ENCODE results near the gene FCSK. TPM values are rescaled to one million over a fixed set of nuclear protein-coding genes. Genes with fewer than 3 reads are reported as not detected.
"Not testable (repeated sequence)": the region's sequence is repeated elsewhere in the genome, so short reads cannot be mapped to it uniquely, and the experiment has no call there.

Gene FCSK
- polyA plus RNA-seq, 1 donor = 17.8 TPM

DNA sequence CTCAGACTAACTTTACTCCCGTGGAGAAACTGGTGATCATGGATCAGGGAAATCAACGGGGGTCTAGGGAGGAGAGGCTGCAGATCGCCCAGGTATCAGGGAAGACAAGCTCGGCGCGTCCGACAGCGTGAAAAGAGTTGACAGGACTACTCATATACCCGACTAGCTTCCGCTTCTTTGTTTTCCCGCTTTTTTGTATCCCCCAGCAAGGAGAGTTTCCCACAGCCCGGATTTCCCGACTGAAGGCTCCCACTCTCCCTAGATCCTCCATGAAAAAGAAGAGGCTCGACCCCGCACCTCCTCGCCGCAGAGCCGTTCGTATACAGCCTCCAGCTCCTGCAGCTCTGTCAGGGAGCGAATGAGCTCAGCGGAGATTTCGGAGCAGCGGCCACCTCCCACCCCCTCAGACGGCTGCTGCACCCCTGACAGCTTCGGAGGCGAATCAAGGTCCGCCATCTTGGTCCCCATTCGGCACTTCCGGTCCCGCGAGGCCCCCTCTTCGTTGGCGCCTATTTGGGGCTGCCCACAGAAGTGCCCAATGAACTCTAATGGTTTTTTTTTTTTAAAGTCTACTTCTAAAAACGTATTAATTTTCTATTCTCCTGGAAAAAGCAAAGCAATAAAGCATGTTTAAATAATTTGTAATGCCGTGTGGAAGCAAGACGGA lies 68.8 kb downstream of the FCSK start, which contains the start of gene COG4:
Gene COG4, minus strand, starts transcription at position 479 of the 667 bp plus-strand sequence. Its CDS starts 11 bp downstream, at position 468.
- peak; percentile 92 for DNase-seq

DNA sequence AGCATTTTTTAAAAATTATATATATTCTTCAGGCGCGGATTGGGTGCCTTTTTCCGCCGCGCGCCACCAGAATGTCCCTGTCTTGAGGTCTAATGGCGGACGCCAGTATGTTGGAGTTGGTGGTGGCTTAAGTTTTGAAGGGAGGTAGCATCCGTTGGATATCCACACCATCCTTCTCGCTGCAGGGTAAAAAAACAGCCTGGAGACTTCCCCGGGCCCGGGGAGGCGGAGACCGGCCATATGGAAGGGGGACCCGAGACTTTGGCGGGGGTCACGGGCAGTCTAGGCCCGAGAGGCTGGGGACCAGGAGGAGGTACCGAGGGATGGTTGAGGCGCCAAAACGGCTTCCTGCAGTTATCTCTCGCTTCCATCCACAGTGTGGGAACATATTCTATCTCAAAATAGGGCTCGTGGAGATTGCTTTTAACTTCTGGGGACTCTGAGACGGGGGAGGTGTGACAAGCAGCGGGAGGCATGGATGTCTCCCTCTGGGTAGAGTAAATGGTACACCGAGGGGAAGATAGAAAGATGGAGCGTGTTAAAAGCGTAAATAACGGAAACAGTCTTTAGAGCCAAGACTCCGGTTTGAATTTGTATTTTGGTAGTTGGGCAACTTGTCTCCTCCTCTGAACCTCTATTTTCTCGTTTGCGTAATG lies 69.5 kb downstream of the FCSK start, which contains the start of gene SF3B3:
Gene SF3B3, plus strand, starts transcription at position 74 of the 656 bp plus-strand sequence. CDS start 2,841 bp downstream, outside the sequence.
- no peak for DNase-seq

DNA sequence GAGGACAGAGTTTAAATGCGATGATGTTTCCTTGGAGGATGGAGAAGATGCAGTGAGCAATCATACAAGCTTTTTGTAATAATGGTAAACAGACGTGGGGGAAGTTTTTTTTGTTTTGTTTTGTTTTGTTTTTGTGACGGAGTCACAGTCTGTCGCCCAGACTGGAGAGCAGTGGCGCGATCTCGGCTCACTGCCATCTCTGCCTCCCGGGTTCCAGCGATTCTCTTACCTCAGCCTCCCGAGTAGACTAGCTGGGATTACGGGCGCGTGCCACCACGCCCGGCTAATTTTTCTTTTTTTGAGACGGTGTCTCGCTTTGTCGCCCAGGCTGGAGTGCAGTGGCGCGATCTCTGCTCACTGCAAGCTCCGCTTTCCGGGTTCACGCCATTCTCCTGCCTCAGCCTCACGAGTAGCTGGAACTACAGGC lies 70.0 kb downstream of the FCSK start:
- DNase-seq = not testable (repeated sequence)

DNA sequence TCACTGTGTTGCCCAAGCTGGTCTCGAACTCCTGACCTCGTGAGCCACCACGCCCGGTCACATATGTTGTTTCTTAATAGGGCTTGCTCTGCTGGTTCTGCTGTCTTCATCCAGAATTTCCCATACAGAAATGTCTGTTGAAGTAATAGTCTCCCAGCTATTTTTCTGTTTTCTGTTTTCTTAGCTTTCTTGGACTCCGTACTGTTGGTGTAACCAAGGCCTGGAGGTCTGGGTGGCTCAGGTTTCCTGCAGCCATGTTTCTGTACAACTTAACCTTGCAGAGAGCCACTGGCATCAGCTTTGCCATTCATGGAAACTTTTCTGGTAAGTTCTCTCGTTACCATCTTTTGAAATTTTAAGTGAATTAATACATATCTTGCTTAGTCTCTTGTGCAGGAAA lies 72.0 kb downstream of the FCSK start:
- DNase-seq = no peak

DNA sequence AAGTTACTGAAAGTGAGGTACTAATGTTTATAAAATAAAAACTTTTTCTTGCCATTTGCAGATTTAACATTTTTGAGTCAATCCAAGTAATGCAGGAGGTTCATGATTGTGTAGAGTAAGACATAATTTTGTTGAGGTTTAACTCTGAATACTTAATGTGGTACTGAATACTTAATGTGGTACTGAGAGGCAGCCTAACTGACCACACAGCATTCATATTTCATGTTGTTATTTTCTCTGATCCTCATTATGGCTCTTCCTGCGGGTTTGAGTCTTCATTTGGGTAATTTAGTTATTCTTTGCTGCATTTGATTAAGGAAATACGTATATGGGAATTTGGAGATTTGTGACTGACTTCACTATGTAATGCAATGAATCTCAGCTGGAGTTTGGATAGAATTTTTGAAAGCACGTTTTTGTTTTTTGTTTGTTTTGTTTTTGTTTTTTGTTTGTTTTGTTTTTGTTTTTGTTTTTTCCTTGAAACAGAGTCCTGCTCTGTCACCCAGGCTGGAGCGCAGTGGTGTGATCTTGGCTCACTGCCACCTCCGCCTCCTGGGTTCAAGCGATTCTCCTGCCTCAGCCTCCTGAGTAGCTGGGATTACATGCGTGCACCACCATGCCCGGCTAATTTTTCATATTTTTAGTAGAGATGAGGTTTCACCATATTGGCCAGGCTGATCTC lies 73.1 kb downstream of the FCSK start:
- DNase-seq = no peak

DNA sequence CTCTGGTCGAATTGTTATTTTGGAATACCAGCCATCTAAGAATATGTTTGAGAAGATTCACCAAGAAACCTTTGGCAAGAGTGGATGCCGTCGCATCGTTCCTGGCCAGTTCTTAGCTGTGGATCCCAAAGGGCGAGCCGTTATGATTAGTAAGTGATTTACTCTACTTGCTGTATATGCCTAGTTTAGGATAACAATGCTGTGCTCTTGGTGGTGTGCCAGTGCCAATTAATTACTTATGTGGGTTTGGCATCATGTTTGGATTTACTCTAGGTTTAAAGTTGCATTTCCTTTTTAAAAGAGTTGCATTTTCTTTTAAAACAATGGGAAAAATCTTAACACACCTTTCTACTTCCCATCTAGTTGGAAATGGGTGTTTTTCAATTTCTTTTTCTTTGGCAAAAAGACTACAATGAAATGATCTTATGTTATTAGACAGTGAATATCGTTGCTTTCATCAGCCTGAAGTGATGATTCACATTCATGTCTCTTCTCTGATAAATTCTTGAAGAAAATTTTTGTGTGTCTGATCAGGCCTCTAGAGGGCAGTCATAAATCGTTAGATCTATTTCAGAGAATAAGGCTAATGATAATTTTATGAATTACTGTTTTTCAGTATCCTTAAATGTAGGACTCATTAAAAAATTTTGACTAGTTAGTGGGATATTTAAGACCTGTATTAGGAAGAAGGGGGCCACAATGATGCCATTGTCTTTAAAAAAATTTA lies 74.8 kb downstream of the FCSK start:
- peak; percentile 7 for DNase-seq

Other genes starting within 250 kb of the FCSK start
- 23.2 TPM for gene EXOSC6, start 202.7 kb upstream of the FCSK start, polyA plus RNA-seq (ENCODE audit: insufficient read length)
- gene AARS1, start 165.1 kb upstream of the FCSK start, polyA plus RNA-seq (ENCODE audit: insufficient read length) = 85.6 TPM
- 38.8 TPM for gene DDX19B, start 155.4 kb upstream of the FCSK start, polyA plus RNA-seq (ENCODE audit: insufficient read length)
- 52.7 TPM for gene DDX19A, start 107.7 kb upstream of the FCSK start, polyA plus RNA-seq (ENCODE audit: insufficient read length)
- 22.7 TPM for gene ST3GAL2, start 15.5 kb upstream of the FCSK start, polyA plus RNA-seq (ENCODE audit: insufficient read length)
- gene COG4, start 69.0 kb downstream of the FCSK start, polyA plus RNA-seq (ENCODE audit: insufficient read length) = 74.7 TPM
- gene SF3B3, start 69.2 kb downstream of the FCSK start, polyA plus RNA-seq (ENCODE audit: insufficient read length) = 416 TPM
- gene IL34, start 192.0 kb downstream of the FCSK start, polyA plus RNA-seq (ENCODE audit: insufficient read length) = 0.62 TPM
- gene MTSS2, start 231.5 kb downstream of the FCSK start, polyA plus RNA-seq (ENCODE audit: insufficient read length) = 41.6 TPM

Measured in left kidney (tissue), 2 donors.